K562 (cell line): ENCODE results near the gene GSTA4. TPM values are rescaled to one million over a fixed set of nuclear protein-coding genes. Genes with fewer than 3 reads are reported as not detected.
A peak's percentile ranks its signal among the peaks of the same experiment; 100 is the strongest.

ENCODE experiments used
- CXXC5 ChIP-seq: fragments of 250-450 bp; sonication (Bioruptor Pico); IDR thresholded peaks from 2 replicates; pipeline ENCODE4 v1.8.0; 2022; ENCODE audit warnings: inconsistent platforms, mild to moderate bottlenecking, moderate library complexity
- EP400 ChIP-seq: fragments of 450-650 bp; IDR thresholded peaks from 2 replicates; pipeline ENCODE4 v1.6.1; 2017; ENCODE audit warnings: antibody characterized with exemption, mild to moderate bottlenecking, moderate library complexity
- ESRRA ChIP-seq: fragments of 450-650 bp; IDR thresholded peaks from 2 replicates; pipeline ENCODE4 v1.6.1; 2014; ENCODE audit warnings: low read depth, mild to moderate bottlenecking, moderate library complexity, borderline replicate concordance
- GABPB1 ChIP-seq: sonication (generic); formaldehyde crosslinking; IDR thresholded peaks from 2 replicates; pipeline ENCODE4 v1.8.0; 2022; ENCODE audit warnings: mild to moderate bottlenecking, missing genetic modification reagents
- NONO ChIP-seq, 2 experiments: fragments of 200-400 bp in 1 of 2; fragments of 450-650 bp in 1 of 2; formaldehyde crosslinking in 1 of 2; IDR thresholded peaks; 2 replicates each; pipeline ENCODE4 v1.6.1; 2017; ENCODE audit warnings: low read depth in 2 of 2, mild to moderate bottlenecking in 2 of 2, moderate library complexity in 2 of 2, low read length in 1 of 2
- POLR2H ChIP-seq: IDR thresholded peaks from 2 replicates; pipeline ENCODE4 v1.6.1; 2016; ENCODE audit warnings: missing genetic modification characterization, low read depth, mild to moderate bottlenecking, control low read depth, missing compliant biosample characterization, moderate library complexity
- SMC3 ChIP-seq: conservative IDR thresholded peaks from 2 replicates; pipeline ENCODE4 v1.6.1; 2011; ENCODE audit warnings: low read depth, low read length, improper control_type of control experiment; ENCODE audit not compliant: insufficient read depth
- STAT5A ChIP-seq: IDR thresholded peaks from 2 replicates; pipeline ENCODE4 v1.6.1; 2012; ENCODE audit warnings: low read length, inconsistent platforms, borderline replicate concordance
- SUPT5H ChIP-seq: fragments of 450-650 bp; IDR thresholded peaks from 2 replicates; pipeline ENCODE4 v1.6.1; 2016
- UBTF ChIP-seq, 2 experiments: IDR thresholded peaks; 2 replicates each; pipeline ENCODE4 v1.6.1; 2012; ENCODE audit warnings: improper control_type of control experiment in 2 of 2, low read depth in 2 of 2, low read length in 2 of 2, borderline replicate concordance in 1 of 2
- ZBTB12 ChIP-seq: fragments of 250-450 bp; sonication (Bioruptor Pico); IDR thresholded peaks from 2 replicates; pipeline ENCODE4 v1.4.0; 2020
- polyA plus RNA-seq, 8 experiments: library from polyadenylated mRNA; depleted of rRNA in 4 of 8; stranded (reverse) in 5 of 8; unstranded in 3 of 8; fragments of >200 nt; fragmentation: Nextera tagmentation in 2 of 8; fragmentation: Illumina TruSeq in 1 of 8; extraction: Ambion mirVana in 2 of 8; extraction: Trizol in 1 of 8; gene quantifications; 2 replicates each; pipeline versions ENCODE4 v1.2.1 to v1.2.3, GENCODE V29; 2011 to 2014; ENCODE audit warnings: inconsistent platforms in 1 of 8, missing spikeins in 1 of 8
- total RNA-seq, 7 experiments: library from RNA; depleted of rRNA in 6 of 7; stranded (reverse); fragments of >200 nt in 6 of 7; fragmentation: Illumina TruSeq in 2 of 7; extraction: Trizol in 2 of 7; gene quantifications; 2 replicates each; pipeline versions ENCODE4 v1.2.1 to v1.2.3, GENCODE V29; 2011 to 2021; ENCODE audit warnings: low replicate concordance in 1 of 7
- TF ChIP-seq, protein P1 (sequence below): sonication (generic); formaldehyde crosslinking; IDR thresholded peaks from 2 replicates; pipeline ENCODE4 v1.8.1; 2023; ENCODE audit warnings: missing genetic modification reagents, mild to moderate bottlenecking, borderline replicate concordance
- TF ChIP-seq, protein P2 (sequence below): fragments of 450-650 bp; formaldehyde crosslinking; conservative IDR thresholded peaks from 2 replicates; pipeline ENCODE4 v1.4.0; 2022; ENCODE audit warnings: mild to moderate bottlenecking, missing genetic modification characterization

GSTA4 gene
- total and polyA plus RNA-seq, 9 of the 15 experiments (the other 6 are each of a cell fraction or from before 2014, with no cell fraction given): 0.89 to 4.0 (median 2.0) TPM

DNA sequence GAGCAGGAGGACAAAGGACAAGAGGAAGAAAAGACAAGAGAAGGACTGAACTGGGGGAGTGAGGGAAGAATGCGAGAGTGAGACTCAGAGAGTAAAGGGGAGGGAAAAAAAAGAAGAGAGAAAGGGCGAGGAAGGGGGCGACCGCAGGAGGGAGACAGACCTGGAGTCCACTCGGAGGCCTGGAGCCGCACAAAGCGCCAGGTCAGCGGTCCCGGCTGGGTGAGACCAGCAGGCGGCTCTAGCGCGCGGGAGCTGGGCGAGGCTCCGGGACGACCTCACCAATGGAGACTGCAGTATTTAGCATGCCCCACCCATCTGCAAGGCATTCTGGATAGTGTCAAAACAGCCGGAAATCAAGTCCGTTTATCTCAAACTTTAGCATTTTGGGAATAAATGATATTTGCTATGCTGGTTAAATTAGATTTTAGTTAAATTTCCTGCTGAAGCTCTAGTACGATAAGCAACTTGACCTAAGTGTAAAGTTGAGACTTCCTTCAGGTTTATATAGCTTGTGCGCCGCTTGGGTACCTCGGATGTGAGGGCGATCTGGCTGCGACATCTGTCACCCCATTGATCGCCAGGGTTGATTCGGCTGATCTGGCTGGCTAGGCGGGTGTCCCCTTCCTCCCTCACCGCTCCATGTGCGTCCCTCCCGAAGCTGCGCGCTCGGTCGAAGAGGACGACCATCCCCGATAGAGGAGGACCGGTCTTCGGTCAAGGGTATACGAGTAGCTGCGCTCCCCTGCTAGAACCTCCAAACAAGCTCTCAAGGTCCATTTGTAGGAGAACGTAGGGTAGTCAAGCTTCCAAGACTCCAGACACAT, at the start of gene GSTA4 (continued):
- TF ChIP-seq GABPB1 (CRISPR knock-in tag) (peak; percentile 78), POLR2H (tag) (peak; percentile 100), ZBTB12 (CRISPR knock-in tag) (0 out of 2 replicates have a peak, but pooled peaks have one; percentile 16), UBTF (IDR thresholded peaks at IDR 0.05; ENCODE audit: borderline replicate concordance in 1 of 2, low read depth in 2 of 2, low read length in 2 of 2) (peak; percentile 85 to 99; a peak in 2 of 4 replicates), CXXC5 (CRISPR knock-in tag) (peak; percentile 90), ESRRA (peak; percentile 90), SUPT5H (peak; percentile 78), STAT5A (peak; percentile 33; the same call in 1 of the 2 replicates), EP400 (peak; percentile 56), SMC3 (peak; percentile 85), NONO (IDR thresholded peaks at IDR 0.05; ENCODE audit: low read depth in 2 of 2, low read length in 1 of 2) (peak in 1 of 2 experiments; percentile 37; a peak in 1 of 4 replicates)
- TF ChIP-seq, protein P1, sequence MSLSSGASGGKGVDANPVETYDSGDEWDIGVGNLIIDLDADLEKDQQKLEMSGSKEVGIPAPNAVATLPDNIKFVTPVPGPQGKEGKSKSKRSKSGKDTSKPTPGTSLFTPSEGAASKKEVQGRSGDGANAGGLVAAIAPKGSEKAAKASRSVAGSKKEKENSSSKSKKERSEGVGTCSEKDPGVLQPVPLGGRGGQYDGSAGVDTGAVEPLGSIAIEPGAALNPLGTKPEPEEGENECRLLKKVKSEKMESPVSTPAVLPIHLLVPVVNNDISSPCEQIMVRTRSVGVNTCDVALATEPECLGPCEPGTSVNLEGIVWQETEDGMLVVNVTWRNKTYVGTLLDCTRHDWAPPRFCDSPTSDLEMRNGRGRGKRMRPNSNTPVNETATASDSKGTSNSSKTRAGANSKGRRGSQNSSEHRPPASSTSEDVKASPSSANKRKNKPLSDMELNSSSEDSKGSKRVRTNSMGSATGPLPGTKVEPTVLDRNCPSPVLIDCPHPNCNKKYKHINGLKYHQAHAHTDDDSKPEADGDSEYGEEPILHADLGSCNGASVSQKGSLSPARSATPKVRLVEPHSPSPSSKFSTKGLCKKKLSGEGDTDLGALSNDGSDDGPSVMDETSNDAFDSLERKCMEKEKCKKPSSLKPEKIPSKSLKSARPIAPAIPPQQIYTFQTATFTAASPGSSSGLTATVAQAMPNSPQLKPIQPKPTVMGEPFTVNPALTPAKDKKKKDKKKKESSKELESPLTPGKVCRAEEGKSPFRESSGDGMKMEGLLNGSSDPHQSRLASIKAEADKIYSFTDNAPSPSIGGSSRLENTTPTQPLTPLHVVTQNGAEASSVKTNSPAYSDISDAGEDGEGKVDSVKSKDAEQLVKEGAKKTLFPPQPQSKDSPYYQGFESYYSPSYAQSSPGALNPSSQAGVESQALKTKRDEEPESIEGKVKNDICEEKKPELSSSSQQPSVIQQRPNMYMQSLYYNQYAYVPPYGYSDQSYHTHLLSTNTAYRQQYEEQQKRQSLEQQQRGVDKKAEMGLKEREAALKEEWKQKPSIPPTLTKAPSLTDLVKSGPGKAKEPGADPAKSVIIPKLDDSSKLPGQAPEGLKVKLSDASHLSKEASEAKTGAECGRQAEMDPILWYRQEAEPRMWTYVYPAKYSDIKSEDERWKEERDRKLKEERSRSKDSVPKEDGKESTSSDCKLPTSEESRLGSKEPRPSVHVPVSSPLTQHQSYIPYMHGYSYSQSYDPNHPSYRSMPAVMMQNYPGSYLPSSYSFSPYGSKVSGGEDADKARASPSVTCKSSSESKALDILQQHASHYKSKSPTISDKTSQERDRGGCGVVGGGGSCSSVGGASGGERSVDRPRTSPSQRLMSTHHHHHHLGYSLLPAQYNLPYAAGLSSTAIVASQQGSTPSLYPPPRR (CRISPR knock-in tag): peak; percentile 81; the same call in 1 of the 2 replicates
- TF ChIP-seq, protein P2, sequence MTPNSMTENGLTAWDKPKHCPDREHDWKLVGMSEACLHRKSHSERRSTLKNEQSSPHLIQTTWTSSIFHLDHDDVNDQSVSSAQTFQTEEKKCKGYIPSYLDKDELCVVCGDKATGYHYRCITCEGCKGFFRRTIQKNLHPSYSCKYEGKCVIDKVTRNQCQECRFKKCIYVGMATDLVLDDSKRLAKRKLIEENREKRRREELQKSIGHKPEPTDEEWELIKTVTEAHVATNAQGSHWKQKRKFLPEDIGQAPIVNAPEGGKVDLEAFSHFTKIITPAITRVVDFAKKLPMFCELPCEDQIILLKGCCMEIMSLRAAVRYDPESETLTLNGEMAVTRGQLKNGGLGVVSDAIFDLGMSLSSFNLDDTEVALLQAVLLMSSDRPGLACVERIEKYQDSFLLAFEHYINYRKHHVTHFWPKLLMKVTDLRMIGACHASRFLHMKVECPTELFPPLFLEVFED: peak; percentile 98
- TF ChIP-seq, all 486 proteins: peak for 203; not testable (repeated sequence) for 283
